Breast epithelium (tissue), 3 donors: ENCODE measurements around the gene RASA3.

Experiments
- POLR2A ChIP-seq: fragments of 450-650 bp; IDR thresholded peaks from one replicate; pipeline ENCODE4 v1.6.1; 2016; ENCODE audit warnings: antibody characterized with exemption, mild to moderate bottlenecking, moderate library complexity
- POLR2AphosphoS5 ChIP-seq, 3 donors: sonication (generic); formaldehyde crosslinking; IDR thresholded peaks; one replicate each; pipeline ENCODE4 v1.6.1; 2017; ENCODE audit warnings: antibody characterized with exemption in 3 of 3
- TF ChIP-seq, protein P1 (sequence below), 3 donors: fragments of 450-650 bp; IDR thresholded peaks; one replicate each; pipeline ENCODE4 v1.5.1; 2016 to 2017; ENCODE audit warnings: antibody characterized with exemption in 3 of 3, mild to moderate bottlenecking in 3 of 3, moderate library complexity in 3 of 3

DNA sequence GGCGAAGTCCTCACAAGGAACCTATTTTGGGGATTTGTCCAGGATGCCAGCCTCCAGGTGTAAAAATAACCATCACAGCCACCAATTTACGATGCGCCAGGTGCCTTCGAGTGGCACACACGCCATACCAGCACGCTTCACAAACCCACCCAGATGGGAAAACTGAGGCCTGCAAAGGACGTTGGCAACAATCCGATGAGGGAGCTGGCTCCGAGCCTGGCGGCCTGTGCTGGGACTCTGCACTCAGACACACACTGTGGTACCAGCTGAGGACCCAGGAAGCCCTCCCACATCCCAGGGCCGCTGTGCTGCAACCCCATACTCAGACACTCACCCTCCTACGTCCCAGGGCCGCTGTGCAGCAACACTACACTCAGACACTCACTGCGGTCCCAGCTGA lies 93.5 kb downstream of the RASA3 start:
- TF ChIP-seq, protein P1, sequence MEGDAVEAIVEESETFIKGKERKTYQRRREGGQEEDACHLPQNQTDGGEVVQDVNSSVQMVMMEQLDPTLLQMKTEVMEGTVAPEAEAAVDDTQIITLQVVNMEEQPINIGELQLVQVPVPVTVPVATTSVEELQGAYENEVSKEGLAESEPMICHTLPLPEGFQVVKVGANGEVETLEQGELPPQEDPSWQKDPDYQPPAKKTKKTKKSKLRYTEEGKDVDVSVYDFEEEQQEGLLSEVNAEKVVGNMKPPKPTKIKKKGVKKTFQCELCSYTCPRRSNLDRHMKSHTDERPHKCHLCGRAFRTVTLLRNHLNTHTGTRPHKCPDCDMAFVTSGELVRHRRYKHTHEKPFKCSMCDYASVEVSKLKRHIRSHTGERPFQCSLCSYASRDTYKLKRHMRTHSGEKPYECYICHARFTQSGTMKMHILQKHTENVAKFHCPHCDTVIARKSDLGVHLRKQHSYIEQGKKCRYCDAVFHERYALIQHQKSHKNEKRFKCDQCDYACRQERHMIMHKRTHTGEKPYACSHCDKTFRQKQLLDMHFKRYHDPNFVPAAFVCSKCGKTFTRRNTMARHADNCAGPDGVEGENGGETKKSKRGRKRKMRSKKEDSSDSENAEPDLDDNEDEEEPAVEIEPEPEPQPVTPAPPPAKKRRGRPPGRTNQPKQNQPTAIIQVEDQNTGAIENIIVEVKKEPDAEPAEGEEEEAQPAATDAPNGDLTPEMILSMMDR (IDR thresholded peaks at IDR 0.05) = no peak
- TF ChIP-seq POLR2AphosphoS5 (IDR thresholded peaks at IDR 0.05) = no peak
- TF ChIP-seq POLR2A = no peak
